ENCODE results near the gene PSMD8.
"Not testable (repeated sequence)": the region's sequence is repeated elsewhere in the genome, so short reads cannot be mapped to it uniquely, and the experiment has no call there.

The PSMD8 gene

GRCh38 chr19:38362076-38362945, 12.1 kb upstream of the PSMD8 start:
- DNase-seq: peak; percentile 89

- DNase-seq: not testable (repeated sequence)
Measured at GRCh38 chr19:38362946-38363688, 11.3 kb upstream of the PSMD8 start.

GRCh38 chr19:38367041-38367440, 7.3 kb upstream of the PSMD8 start:
- DNase-seq: no peak

GRCh38 chr19:38369584-38369983, 4.8 kb upstream of the PSMD8 start:
- no peak for DNase-seq

- peak; percentile 46 for DNase-seq
Measured at GRCh38 chr19:38370299-38370698, 4.1 kb upstream of the PSMD8 start.

GRCh38 chr19:38371081-38371480, 3.3 kb upstream of the PSMD8 start:
- no peak for DNase-seq

- no peak for DNase-seq
Measured at GRCh38 chr19:38373907-38374331, 452 bp upstream of the PSMD8 start.

- DNase-seq: no peak
Measured at GRCh38 chr19:38375098-38375493, 725 bp downstream of the PSMD8 start.

GRCh38 chr19:38375748-38376147, 1.4 kb downstream of the PSMD8 start:
- no peak for DNase-seq

- no peak for DNase-seq
Measured at GRCh38 chr19:38376576-38376975, 2.2 kb downstream of the PSMD8 start.

GRCh38 chr19:38377052-38377451, 2.7 kb downstream of the PSMD8 start:
- DNase-seq: no peak

- no peak for DNase-seq
Measured at GRCh38 chr19:38378866-38379265, 4.5 kb downstream of the PSMD8 start.

- no peak for DNase-seq
Measured at GRCh38 chr19:38381138-38381537, 6.8 kb downstream of the PSMD8 start.

- no peak for DNase-seq
Measured at GRCh38 chr19:38383184-38383583, 8.8 kb downstream of the PSMD8 start.

GRCh38 chr19:38383743-38384142, 9.4 kb downstream of the PSMD8 start:
- no peak for DNase-seq

- DNase-seq: no peak
Measured at GRCh38 chr19:38384209-38385027, 10.0 kb downstream of the PSMD8 start.

GRCh38 chr19:38385057-38385803, 10.9 kb downstream of the PSMD8 start:
- DNase-seq: no peak

GRCh38 chr19:38385804-38386257, 11.5 kb downstream of the PSMD8 start:
- DNase-seq: no peak

- no peak for DNase-seq
Measured at GRCh38 chr19:38386300-38386970, 12.1 kb downstream of the PSMD8 start.

- no peak for DNase-seq
Measured at GRCh38 chr19:38386971-38387549, 12.7 kb downstream of the PSMD8 start.
